Activated CD8-positive, alpha-beta memory T cell treated with anti-CD3 and anti-CD28 coated beads, Interleukin-2, amount 10 ng/mL, durations not matched to agents 7 days and 5 days (primary cell): ENCODE data around the gene TIRAP. TPM values are rescaled to one million over a fixed set of nuclear protein-coding genes. Genes with fewer than 3 reads are reported as not detected.

Experiments used
- ATAC-seq: fragments of 150-1000 bp; cut with Tn5 transposase; one replicate; pipeline ENCODE4 v1.10.0; 2021; ENCODE audit warnings: moderate library complexity
- CTCF ChIA-PET: fragments of 350-600 bp; sonication (Branson Sonifier 250); formaldehyde crosslinking; loops from one replicate; lab custom pipeline; 2021; ENCODE audit warnings: antibody characterized with exemption; lab: Charles Lee
- DNase-seq: peaks from one replicate; pipeline ENCODE4 v3.0.0-alpha.2; 2020
- H3K27ac Mint-ChIP-seq: one replicate; pipeline ENCODE4 v1.8.0; 2021; ENCODE audit warnings: mild to moderate bottlenecking, mixed read lengths
- H3K27me3 Mint-ChIP-seq: one replicate; pipeline ENCODE4 v1.8.0; 2021; ENCODE audit warnings: mixed read lengths
- H3K36me3 Mint-ChIP-seq: one replicate; pipeline ENCODE4 v1.8.0; 2021; ENCODE audit warnings: mild to moderate bottlenecking, mixed read lengths
- H3K4me1 Mint-ChIP-seq: one replicate; pipeline ENCODE4 v1.8.0; 2021; ENCODE audit warnings: mixed read lengths
- H3K4me3 Mint-ChIP-seq: one replicate; pipeline ENCODE4 v1.8.0; 2021; ENCODE audit warnings: mild to moderate bottlenecking, moderate library complexity, mixed read lengths
- H3K9me3 Mint-ChIP-seq: one replicate; pipeline ENCODE4 v1.8.0; 2022; ENCODE audit warnings: low read depth, mixed read lengths
- total RNA-seq, 2 experiments: library from RNA; stranded (reverse); gene quantifications; one replicate each; pipeline ENCODE4 v1.2.3, GENCODE V29; 2021

Gene TIRAP
- total RNA-seq, 2 experiments from 2014 or later = 14.3 to 14.8 TPM

DNA sequence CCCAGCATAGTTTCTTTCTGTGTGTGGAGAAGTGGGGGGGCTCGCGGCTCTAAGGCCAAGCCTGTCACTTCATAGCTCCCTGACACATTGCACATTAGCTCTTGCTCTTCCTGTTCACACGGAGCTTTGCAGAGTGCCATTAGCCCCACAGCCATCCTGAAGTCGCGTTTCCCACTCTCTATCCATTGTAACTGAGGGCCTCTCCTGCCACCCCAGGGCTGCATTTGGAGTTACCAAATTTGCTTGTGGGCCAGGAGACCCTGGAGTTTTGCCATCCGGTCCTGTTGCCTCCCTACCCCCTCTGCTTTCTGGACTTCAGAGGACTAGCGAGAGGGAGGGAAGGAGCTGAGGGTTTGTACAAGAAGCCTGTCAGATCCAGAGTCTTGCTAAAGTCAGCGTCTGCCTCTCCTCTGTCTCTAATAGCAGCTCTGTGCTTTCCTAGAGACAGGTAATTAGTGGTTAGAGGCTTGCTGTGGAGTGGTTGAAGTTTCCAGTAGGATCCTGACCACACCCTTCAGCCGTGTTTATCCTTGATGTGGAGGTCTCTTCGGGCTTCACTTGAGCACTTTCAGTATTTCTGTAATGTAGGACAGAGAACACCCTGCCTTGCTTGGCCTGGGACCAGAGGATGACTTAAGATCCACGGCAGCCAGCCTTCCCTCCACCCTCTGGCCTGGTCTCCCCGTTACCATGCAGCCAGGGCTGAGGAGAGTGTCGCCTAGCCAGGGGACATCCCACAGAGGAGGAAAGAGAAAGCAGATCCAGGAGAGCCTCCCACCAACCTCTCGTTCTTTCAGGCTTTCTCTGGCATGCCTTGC, 35.1 kb downstream of the TIRAP start:
- peak overlapping the region; percentile 34 for H3K4me3 Mint-ChIP-seq
- ATAC-seq (peak; percentile 71), DNase-seq (peak; percentile 70)
- no peaks in the 10 kb centered on the region for H3K9me3 Mint-ChIP-seq
- H3K4me1 Mint-ChIP-seq = peaks cover 43% of the 10 kb centered on the region
- no peaks in the 10 kb centered on the region for H3K27me3 Mint-ChIP-seq
- H3K36me3 Mint-ChIP-seq = peaks cover 27% of the 10 kb centered on the region
- H3K27ac Mint-ChIP-seq = peak overlapping the region; percentile 88
- CTCF ChIA-PET = interaction anchor here (0.9 to 3.1 kb wide), 11 partner anchors 8 to 163 kb away, joined by 3 to 24 read pairs (median 9); partner anchors contain the start of genes DCPS and ST3GAL4

- Mint-ChIP-seq H3K4me3 (peak overlapping the region; percentile 34), H3K4me1 (peaks cover 40% of the 10 kb centered on the region), H3K27me3 (no peaks in the 10 kb centered on the region), H3K9me3 (no peaks in the 10 kb centered on the region), H3K27ac (peak overlapping the region; percentile 88), H3K36me3 (peaks cover 27% of the 10 kb centered on the region)
- DNase-seq (peak; percentile 68), ATAC-seq (peak; percentile 83)
- CTCF ChIA-PET = interaction anchor here (0.8 to 3.1 kb wide), 11 partner anchors 9 to 162 kb away, joined by 3 to 24 read pairs (median 9); partner anchors contain the start of genes DCPS and ST3GAL4
Observed at GRCh38 chr11:126318574-126319373, 35.9 kb downstream of the TIRAP start.

GRCh38 chr11:126319374-126319740, 36.5 kb downstream of the TIRAP start:
- ATAC-seq (no peak), DNase-seq (no peak)
- Mint-ChIP-seq H3K4me1 (peaks cover 36% of the 10 kb centered on the region), H3K27ac (peak overlapping the region; percentile 88), H3K36me3 (peaks cover 23% of the 10 kb centered on the region), H3K27me3 (no peaks in the 10 kb centered on the region), H3K9me3 (no peaks in the 10 kb centered on the region), H3K4me3 (no peak overlapping the region)
- CTCF ChIA-PET = interaction anchor here (0.8 to 3.1 kb wide), 8 partner anchors 9 to 161 kb away, joined by 3 to 24 read pairs (median 11); partner anchors contain the start of genes DCPS and ST3GAL4

DNA sequence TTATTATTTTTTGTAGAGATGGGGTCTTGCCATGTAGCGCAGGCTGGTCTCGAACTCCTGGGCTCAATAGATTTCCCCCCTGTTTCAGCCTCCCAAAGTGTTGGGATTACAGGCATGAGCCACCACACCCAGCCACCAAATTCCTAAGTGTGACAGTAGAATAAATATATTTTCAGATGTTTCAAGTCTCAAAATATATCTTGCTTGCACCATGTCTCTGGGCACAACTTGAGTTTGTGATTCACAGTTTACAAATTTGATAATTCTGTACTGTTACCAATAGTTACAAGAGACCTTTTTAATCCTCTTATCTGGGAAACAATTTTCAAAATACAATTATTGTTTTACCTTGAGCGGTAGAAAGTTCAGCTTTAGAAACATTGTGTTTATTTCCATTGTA, 40.1 kb downstream of the TIRAP start:
- ATAC-seq (no peak), DNase-seq (no peak)
- Mint-ChIP-seq H3K27ac (no peak overlapping the region), H3K4me1 (peaks cover 23% of the 10 kb centered on the region), H3K36me3 (peaks cover 8% of the 10 kb centered on the region), H3K9me3 (no peaks in the 10 kb centered on the region), H3K27me3 (no peaks in the 10 kb centered on the region), H3K4me3 (no peak overlapping the region)
- CTCF ChIA-PET = interaction anchor here (0.7 to 1.1 kb wide), 3 partner anchors 12 to 39 kb away, joined by 3 to 4 read pairs (median 3); no protein-coding TSS in a partner anchor

GRCh38 chr11:126327281-126328000, 44.5 kb downstream of the TIRAP start:
- CTCF ChIA-PET = interaction anchor here (1.2 to 3.6 kb wide), 2 partner anchors 9 to 10 kb away, joined by 3 to 24 read pairs; no protein-coding TSS in a partner anchor
- H3K27ac Mint-ChIP-seq = no peak overlapping the region
- no peaks in the 10 kb centered on the region for H3K27me3 Mint-ChIP-seq
- peaks cover 24% of the 10 kb centered on the region for H3K4me1 Mint-ChIP-seq
- H3K9me3 Mint-ChIP-seq = no peaks in the 10 kb centered on the region
- H3K36me3 Mint-ChIP-seq = peaks cover 7% of the 10 kb centered on the region
- no peak for ATAC-seq
- no peak overlapping the region for H3K4me3 Mint-ChIP-seq
- no peak for DNase-seq

GRCh38 chr11:126328001-126328390, 45.1 kb downstream of the TIRAP start:
- Mint-ChIP-seq H3K4me3 (no peak overlapping the region), H3K4me1 (peaks cover 25% of the 10 kb centered on the region), H3K9me3 (no peaks in the 10 kb centered on the region), H3K27ac (no peak overlapping the region), H3K27me3 (no peaks in the 10 kb centered on the region), H3K36me3 (peaks cover 10% of the 10 kb centered on the region)
- DNase-seq (no peak), ATAC-seq (no peak)
- CTCF ChIA-PET = interaction anchor here (1.2 to 3.6 kb wide), 4 partner anchors 9 to 28 kb away, joined by 3 to 24 read pairs (median 8); partner anchors contain the start of gene ST3GAL4

- Mint-ChIP-seq H3K27me3 (no peaks in the 10 kb centered on the region), H3K9me3 (no peaks in the 10 kb centered on the region), H3K36me3 (peaks cover 10% of the 10 kb centered on the region), H3K4me1 (peaks cover 25% of the 10 kb centered on the region), H3K27ac (peak overlapping the region; percentile 88), H3K4me3 (no peak overlapping the region)
- no peak for DNase-seq
- CTCF ChIA-PET = interaction anchor here (1.2 to 3.6 kb wide), 4 partner anchors 9 to 28 kb away, joined by 3 to 24 read pairs (median 8); partner anchors contain the start of gene ST3GAL4
- ATAC-seq = no peak
Observed at GRCh38 chr11:126328444-126328843, 45.6 kb downstream of the TIRAP start.

DNA sequence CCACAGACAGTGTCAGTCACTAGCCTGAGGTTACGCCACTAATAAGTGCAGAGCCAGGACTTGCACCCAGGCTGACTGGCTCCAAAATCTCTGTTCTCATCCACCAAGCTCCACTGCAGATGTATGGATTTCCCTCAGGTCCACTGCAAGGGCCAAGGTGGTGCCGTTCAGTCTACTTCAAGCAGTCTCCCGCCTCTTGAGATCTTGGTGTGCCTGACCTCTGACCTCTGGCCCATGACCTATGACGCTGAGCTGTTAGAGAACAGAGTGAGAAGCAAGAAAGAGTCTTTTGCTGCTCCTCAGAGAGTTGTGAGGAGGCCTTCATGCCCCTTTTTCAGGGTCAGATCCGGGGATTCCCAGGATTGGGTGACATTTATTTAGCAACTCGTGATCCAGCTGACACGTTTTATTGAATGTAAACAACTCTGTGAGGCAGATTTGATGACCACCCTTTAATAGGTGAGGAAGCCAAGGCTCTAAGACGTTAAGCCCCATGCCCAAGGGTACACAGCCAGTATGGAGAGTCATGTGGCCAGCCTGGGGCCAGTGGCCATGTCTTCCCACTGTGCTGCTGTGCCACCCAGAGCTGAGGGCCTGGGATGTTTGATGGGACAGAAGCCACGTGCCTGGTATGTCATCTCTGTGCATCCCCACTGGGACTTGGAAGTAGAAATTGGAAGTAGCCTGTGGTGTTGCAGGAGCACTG, 46.2 kb downstream of the TIRAP start:
- CTCF ChIA-PET = interaction anchor here (1.2 to 3.6 kb wide), 5 partner anchors 8 to 152 kb away, joined by 3 to 24 read pairs (median 7); partner anchors contain the start of gene ST3GAL4
- Mint-ChIP-seq H3K27ac (peak overlapping the region; percentile 88), H3K4me3 (no peak overlapping the region), H3K9me3 (no peaks in the 10 kb centered on the region), H3K4me1 (peaks cover 25% of the 10 kb centered on the region), H3K27me3 (no peaks in the 10 kb centered on the region), H3K36me3 (peaks cover 13% of the 10 kb centered on the region)
- ATAC-seq (peak; percentile 9), DNase-seq (no peak)

- peak; percentile 84 for ATAC-seq
- CTCF ChIA-PET = interaction anchor here (1.3 to 3.6 kb wide), 4 partner anchors 11 to 151 kb away, joined by 4 to 24 read pairs (median 8); partner anchors contain the start of gene ST3GAL4
- Mint-ChIP-seq H3K27me3 (no peaks in the 10 kb centered on the region), H3K4me1 (peaks cover 26% of the 10 kb centered on the region), H3K36me3 (peaks cover 13% of the 10 kb centered on the region), H3K27ac (peak overlapping the region; percentile 88), H3K4me3 (peak overlapping the region; percentile 3), H3K9me3 (no peaks in the 10 kb centered on the region)
- peak; percentile 78 for DNase-seq
Observed at GRCh38 chr11:126329644-126330211, 46.8 kb downstream of the TIRAP start.

- Mint-ChIP-seq H3K9me3 (no peaks in the 10 kb centered on the region), H3K27me3 (no peaks in the 10 kb centered on the region), H3K4me1 (peaks cover 33% of the 10 kb centered on the region), H3K4me3 (no peak overlapping the region), H3K36me3 (peaks cover 14% of the 10 kb centered on the region), H3K27ac (no peak overlapping the region)
- no peak for ATAC-seq
- CTCF ChIA-PET = no interaction called here
- no peak for DNase-seq
Observed at GRCh38 chr11:126331286-126331685, 48.4 kb downstream of the TIRAP start.

DNA sequence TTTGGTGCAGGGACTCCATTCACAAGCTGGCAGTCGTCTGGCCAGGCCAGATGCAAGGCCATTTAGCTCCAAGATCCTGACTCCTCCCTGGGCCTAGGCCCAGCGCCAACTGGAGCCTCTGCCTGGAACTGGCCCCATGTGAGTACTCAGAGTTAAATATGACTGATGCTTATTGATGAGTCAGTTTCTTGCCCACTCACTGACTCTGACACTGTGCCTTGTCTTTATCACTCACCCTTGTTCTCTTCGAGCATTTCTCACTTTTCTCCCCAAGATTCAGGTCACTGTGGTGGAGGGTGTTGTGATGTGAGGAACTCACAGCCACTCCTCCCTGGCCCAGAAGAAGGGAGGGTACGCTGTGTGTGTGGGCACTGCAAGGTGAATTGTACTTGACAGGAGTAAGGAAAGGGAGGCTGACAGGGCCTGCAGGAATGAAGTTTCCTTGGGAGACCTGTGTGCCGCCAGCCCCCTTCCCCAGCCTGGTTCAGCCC, 49.4 kb downstream of the TIRAP start:
- H3K4me3 Mint-ChIP-seq = no peak overlapping the region
- CTCF ChIA-PET = no interaction called here
- ATAC-seq (peak; percentile 54), DNase-seq (no peak)
- peaks cover 40% of the 10 kb centered on the region for H3K4me1 Mint-ChIP-seq
- H3K9me3 Mint-ChIP-seq = no peaks in the 10 kb centered on the region
- no peaks in the 10 kb centered on the region for H3K27me3 Mint-ChIP-seq
- peaks cover 14% of the 10 kb centered on the region for H3K36me3 Mint-ChIP-seq
- no peak overlapping the region for H3K27ac Mint-ChIP-seq

DNA sequence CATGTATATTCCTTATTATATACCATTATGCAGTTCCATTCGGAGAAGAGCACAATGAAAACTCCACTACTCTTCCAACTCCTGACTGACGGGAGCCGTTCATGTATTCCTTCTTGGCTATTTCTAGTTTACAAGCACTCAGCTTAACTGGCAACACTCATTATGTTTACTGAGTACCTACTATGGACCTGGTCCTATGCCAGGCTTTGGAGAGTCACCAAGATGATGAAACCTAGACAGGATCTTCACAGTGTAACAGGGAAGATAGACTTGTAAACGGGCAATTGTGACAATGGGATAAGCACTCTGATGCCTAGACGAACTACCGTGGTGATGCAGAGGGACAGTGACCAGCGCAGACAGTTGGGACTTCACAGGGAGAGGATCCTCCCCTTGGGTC, 50.2 kb downstream of the TIRAP start:
- CTCF ChIA-PET = no interaction called here
- Mint-ChIP-seq H3K4me1 (peaks cover 38% of the 10 kb centered on the region), H3K4me3 (no peak overlapping the region), H3K9me3 (no peaks in the 10 kb centered on the region), H3K36me3 (peaks cover 14% of the 10 kb centered on the region), H3K27me3 (no peaks in the 10 kb centered on the region), H3K27ac (no peak overlapping the region)
- ATAC-seq = no peak
- DNase-seq = no peak
